Measurements from ENCODE around the gene SLAMF9. TPM values are rescaled to one million over a fixed set of nuclear protein-coding genes. Genes with fewer than 3 reads are reported as not detected.

The SLAMF9 gene
- total RNA-seq, 1 experiment from 2014 or later: not detected

GRCh38 chr1:159917533-159918351, 36.3 kb downstream of the SLAMF9 start:
- ChIA-PET POLR2A (no interaction called here), RAD21 (ENCODE audit: low non-redundant PET in 1 of 2, low total read pairs in 2 of 2, uncharacterized antibody in 2 of 2, unreplicated experiment in 2 of 2) (no interaction called here), CTCF (interaction anchor here (1.8 kb wide), 1 partner anchor 90 kb away, joined by 4 read pairs; no protein-coding TSS in a partner anchor)
- no peak overlapping the region for H2AFZ ChIP-seq (ENCODE audit: low read depth, low read length, poor library complexity, severe bottlenecking)
- no peaks in the 10 kb centered on the region for H3K9me3 ChIP-seq (ENCODE audit: control insufficient read depth in 1 of 2, insufficient read depth in 1 of 2, low read depth in 1 of 2, low read length in 2 of 2)
- no peak for ATAC-seq
- H3K79me2 ChIP-seq (ENCODE audit: insufficient read depth, low read length): peaks cover 19% of the 10 kb centered on the region
- no peak overlapping the region for H3K9ac ChIP-seq (ENCODE audit: low read length)
- intact Hi-C loops (cut with micrococcal nuclease): no loop called here
- H3K27ac ChIP-seq (ENCODE audit: low read depth, low read length): no peak overlapping the region
- H3K9me2 ChIP-seq (ENCODE audit: insufficient read depth): no peaks in the 10 kb centered on the region
- peaks cover 7 to 14% of the 10 kb centered on the region in 2 experiments; a peak in 2 of 4 replicates for H3K36me3 ChIP-seq (ENCODE audit: control insufficient read depth in 1 of 2, insufficient read depth in 2 of 2, low read length in 2 of 2)
- H3K4me3 ChIP-seq (replicated peaks in 1 of 2; ENCODE audit: low read depth in 1 of 2, low read length in 2 of 2): no peak overlapping the region
- H3K27me3 ChIP-seq (ENCODE audit: insufficient read depth, low read length): no peaks in the 10 kb centered on the region
- H4K20me1 ChIP-seq (ENCODE audit: insufficient read depth): no peaks in the 10 kb centered on the region
- BruUV-seq (replicated peaks): no TSS peak
- no peak for DNase-seq (ENCODE audit: low read depth, low spot score)
- no peak overlapping the region for H3K4me2 ChIP-seq (ENCODE audit: low read length)
- peaks cover 20 to 41% of the 10 kb centered on the region in 2 experiments for H3K4me1 ChIP-seq (ENCODE audit: control insufficient read depth in 1 of 2, insufficient read depth in 2 of 2, low read length in 2 of 2)
- no peak for TF ChIP-seq SIN3A (IDR thresholded peaks at IDR 0.05; ENCODE audit: low read depth)
- no peak for TF ChIP-seq CTCF (IDR thresholded peaks at IDR 0.05 in 2 of 3, conservative IDR thresholded peaks at IDR 0.05 in 1 of 3; ENCODE audit: borderline replicate concordance in 1 of 3, insufficient read depth in 1 of 3, low read depth in 2 of 3, low read length in 2 of 3)
- no peak for TF ChIP-seq REST (IDR thresholded peaks at IDR 0.05; ENCODE audit: low read depth)
- TF ChIP-seq YY1 (IDR thresholded peaks at IDR 0.05; ENCODE audit: extremely low read depth, insufficient replicate concordance, low read depth, low read length): no peak
- no peak for TF ChIP-seq SRF (IDR thresholded peaks at IDR 0.05; ENCODE audit: low read depth)
- no peak for TF ChIP-seq ZFX (IDR thresholded peaks at IDR 0.05)
- TF ChIP-seq CBX3 (IDR thresholded peaks at IDR 0.05; ENCODE audit: low read depth): no peak
- no peak for TF ChIP-seq RAD21 (IDR thresholded peaks at IDR 0.05; ENCODE audit: low read depth)
- no peak for TF ChIP-seq EZH2 (IDR thresholded peaks at IDR 0.05)
- TF ChIP-seq ELF1 (IDR thresholded peaks at IDR 0.05; ENCODE audit: borderline replicate concordance, low read depth): no peak
- TF ChIP-seq SP1 (IDR thresholded peaks at IDR 0.05; ENCODE audit: low read depth): no peak
- no peak for TF ChIP-seq ZNF274 (IDR thresholded peaks at IDR 0.05; ENCODE audit: low read depth, low read length)
- TF ChIP-seq ZBTB33 (IDR thresholded peaks at IDR 0.05; ENCODE audit: extremely low read depth, insufficient replicate concordance, low read length): no peak
- no peak for TF ChIP-seq POLR2A (IDR thresholded peaks at IDR 0.05; ENCODE audit: borderline replicate concordance, extremely low read depth, insufficient read depth, insufficient read length)
- no peak for TF ChIP-seq ATF3 (IDR thresholded peaks at IDR 0.05)
- no peak for TF ChIP-seq MAX (IDR thresholded peaks at IDR 0.05)
- no peak for TF ChIP-seq FOSL1 (IDR thresholded peaks at IDR 0.05; ENCODE audit: low read depth)
